ENCODE data around the gene ACOXL. TPM values are rescaled to one million over a fixed set of nuclear protein-coding genes. Genes with fewer than 3 reads are reported as not detected.

Gene ACOXL
- polyA plus RNA-seq, 3 donors = 0.35 TPM; not detected in 2

GRCh38 chr2:111057045-111057444, 324.7 kb downstream of the ACOXL start:
- Histone ChIP-seq H3K9ac (ENCODE audit: insufficient read depth, low read length, poor library complexity, severe bottlenecking) (no peak overlapping the region), H3K4me3 (replicated peaks in 1 of 3; ENCODE audit: low read depth in 2 of 3, low read length in 3 of 3) (no peak overlapping the region), H3K27ac (ENCODE audit: low read depth in 1 of 2, low read length in 2 of 2) (no peak overlapping the region), H2AFZ (ENCODE audit: insufficient read depth, low read depth, low read length, poor library complexity, severe bottlenecking) (no peak overlapping the region), H4K20me1 (ENCODE audit: insufficient read depth, low read length) (no peaks in the 10 kb centered on the region), H3K4me2 (replicated peaks; ENCODE audit: extremely low read depth, low read length, poor library complexity, severe bottlenecking) (no peak overlapping the region), H3K79me2 (ENCODE audit: insufficient read depth, low read length) (no peaks in the 10 kb centered on the region), H3K27me3 (ENCODE audit: control insufficient read depth in 2 of 2, insufficient read depth in 2 of 2, low read length in 2 of 2) (no peaks in the 10 kb centered on the region), H3K9me3 (replicated peaks in 1 of 2; ENCODE audit: control insufficient read depth in 1 of 2, insufficient read depth in 1 of 2, low read length in 2 of 2) (no peaks in the 10 kb centered on the region), H3K4me1 (ENCODE audit: control insufficient read depth in 1 of 2, insufficient read depth in 2 of 2, low read length in 2 of 2) (peaks cover 6 to 13% of the 10 kb centered on the region in 2 donors), H3K36me3 (replicated peaks in 1 of 2; ENCODE audit: control insufficient read depth in 1 of 2, insufficient read depth in 2 of 2, low read length in 2 of 2) (no peaks in the 10 kb centered on the region)
- DNase-seq = no peak
- Mint-ChIP-seq H3K27me3 (ENCODE audit: low read depth in 3 of 3) (peaks cover 3 to 7% (median 6%) of the 10 kb centered on the region in 3 donors), H3K36me3 (peaks cover 0 to 2% of the 10 kb centered on the region in 2 donors), H3K27ac (no peak overlapping the region), H3K9me3 (peaks cover 0 to 4% (median 0%) of the 10 kb centered on the region in 7 donors), H3K4me1 (peaks cover 15% of the 10 kb centered on the region), H3K4me3 (no peak overlapping the region)
- WGBS (ENCODE audit: insufficient coverage) = 96% methylated on average over 3 of the region's 5 CpGs
- intact Hi-C loops (cut with micrococcal nuclease) = no loop called here
- TF ChIP-seq, protein P1, sequence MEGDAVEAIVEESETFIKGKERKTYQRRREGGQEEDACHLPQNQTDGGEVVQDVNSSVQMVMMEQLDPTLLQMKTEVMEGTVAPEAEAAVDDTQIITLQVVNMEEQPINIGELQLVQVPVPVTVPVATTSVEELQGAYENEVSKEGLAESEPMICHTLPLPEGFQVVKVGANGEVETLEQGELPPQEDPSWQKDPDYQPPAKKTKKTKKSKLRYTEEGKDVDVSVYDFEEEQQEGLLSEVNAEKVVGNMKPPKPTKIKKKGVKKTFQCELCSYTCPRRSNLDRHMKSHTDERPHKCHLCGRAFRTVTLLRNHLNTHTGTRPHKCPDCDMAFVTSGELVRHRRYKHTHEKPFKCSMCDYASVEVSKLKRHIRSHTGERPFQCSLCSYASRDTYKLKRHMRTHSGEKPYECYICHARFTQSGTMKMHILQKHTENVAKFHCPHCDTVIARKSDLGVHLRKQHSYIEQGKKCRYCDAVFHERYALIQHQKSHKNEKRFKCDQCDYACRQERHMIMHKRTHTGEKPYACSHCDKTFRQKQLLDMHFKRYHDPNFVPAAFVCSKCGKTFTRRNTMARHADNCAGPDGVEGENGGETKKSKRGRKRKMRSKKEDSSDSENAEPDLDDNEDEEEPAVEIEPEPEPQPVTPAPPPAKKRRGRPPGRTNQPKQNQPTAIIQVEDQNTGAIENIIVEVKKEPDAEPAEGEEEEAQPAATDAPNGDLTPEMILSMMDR (IDR thresholded peaks at IDR 0.05) = no peak

GRCh38 chr2:111057721-111058120, 325.3 kb downstream of the ACOXL start:
- Mint-ChIP-seq H3K4me1 (peaks cover 15% of the 10 kb centered on the region), H3K36me3 (peaks cover 0 to 2% of the 10 kb centered on the region in 2 donors), H3K4me3 (no peak overlapping the region), H3K27me3 (ENCODE audit: low read depth in 3 of 3) (peaks cover 3 to 7% (median 6%) of the 10 kb centered on the region in 3 donors), H3K27ac (no peak overlapping the region), H3K9me3 (peaks cover 0 to 4% (median 0%) of the 10 kb centered on the region in 7 donors)
- TF ChIP-seq, protein P1 (IDR thresholded peaks at IDR 0.05) = no peak
- no peak overlapping the region for H2AFZ ChIP-seq (ENCODE audit: insufficient read depth, low read depth, low read length, poor library complexity, severe bottlenecking)
- H4K20me1 ChIP-seq (ENCODE audit: insufficient read depth, low read length) = no peaks in the 10 kb centered on the region
- no peaks in the 10 kb centered on the region for H3K36me3 ChIP-seq (replicated peaks in 1 of 2; ENCODE audit: control insufficient read depth in 1 of 2, insufficient read depth in 2 of 2, low read length in 2 of 2)
- no peaks in the 10 kb centered on the region for H3K27me3 ChIP-seq (ENCODE audit: control insufficient read depth in 2 of 2, insufficient read depth in 2 of 2, low read length in 2 of 2)
- no peaks in the 10 kb centered on the region for H3K9me3 ChIP-seq (replicated peaks in 1 of 2; ENCODE audit: control insufficient read depth in 1 of 2, insufficient read depth in 1 of 2, low read length in 2 of 2)
- no peak for DNase-seq
- WGBS (ENCODE audit: insufficient coverage) = 94% methylated on average over 9 of the region's 9 CpGs
- peaks cover 6 to 13% of the 10 kb centered on the region in 2 donors for H3K4me1 ChIP-seq (ENCODE audit: control insufficient read depth in 1 of 2, insufficient read depth in 2 of 2, low read length in 2 of 2)
- intact Hi-C loops (cut with micrococcal nuclease) = no loop called here
- no peak overlapping the region for H3K27ac ChIP-seq (ENCODE audit: low read depth in 1 of 2, low read length in 2 of 2)
- H3K4me2 ChIP-seq (replicated peaks; ENCODE audit: extremely low read depth, low read length, poor library complexity, severe bottlenecking) = no peak overlapping the region
- no peak overlapping the region for H3K4me3 ChIP-seq (replicated peaks in 1 of 3; ENCODE audit: low read depth in 2 of 3, low read length in 3 of 3)
- H3K9ac ChIP-seq (ENCODE audit: insufficient read depth, low read length, poor library complexity, severe bottlenecking) = no peak overlapping the region
- no peaks in the 10 kb centered on the region for H3K79me2 ChIP-seq (ENCODE audit: insufficient read depth, low read length)
